Activated CD4-positive, alpha-beta T cell treated with anti-CD3 and anti-CD28 coated beads for 24 hours (primary cell): ENCODE results near the gene SAMD5.

Source experiments
- DNase-seq, 2 donors: peaks; one replicate each; pipeline ENCODE4 v3.0.0-alpha.2; 2020; ENCODE audit warnings: low read depth in 2 of 2

The SAMD5 gene

GRCh38 chr6:147566244-147566898 is 57.9 kb downstream of the SAMD5 start:
- DNase-seq, result no peak

DNA sequence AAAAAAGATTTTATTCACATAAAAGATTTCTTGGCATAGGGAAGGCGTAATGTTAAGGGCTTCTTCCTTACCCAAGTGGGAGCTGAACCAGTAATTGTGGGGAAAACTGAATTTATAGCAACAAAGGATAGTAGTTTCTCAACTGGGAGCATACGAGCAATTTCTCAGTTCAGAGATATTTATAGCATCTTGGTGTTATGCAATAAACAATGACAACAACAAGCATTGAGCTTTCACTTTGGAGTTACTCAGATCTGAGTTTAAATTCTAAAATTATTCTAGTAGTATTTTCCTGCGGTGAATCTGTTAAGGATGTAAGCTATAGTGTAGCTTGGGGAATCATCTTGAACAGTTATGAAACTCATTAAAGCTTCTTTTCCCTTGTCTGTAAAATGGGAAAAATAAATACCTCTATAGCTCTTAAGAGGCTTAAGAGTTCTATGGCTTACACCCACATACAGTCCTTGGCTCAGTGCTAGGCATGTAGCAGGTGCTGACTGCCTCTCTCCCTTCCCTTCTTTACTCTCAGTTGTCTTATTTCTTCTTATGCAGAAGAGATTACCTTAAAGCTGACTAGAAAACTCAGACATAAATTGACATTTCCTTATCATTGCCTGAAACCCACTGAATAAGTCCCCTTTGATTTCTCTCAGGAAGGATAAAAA is 58.8 kb downstream of the SAMD5 start:
- no peak for DNase-seq

GRCh38 chr6:147569788-147570187 is 61.3 kb downstream of the SAMD5 start:
- DNase-seq, result no peak

DNA sequence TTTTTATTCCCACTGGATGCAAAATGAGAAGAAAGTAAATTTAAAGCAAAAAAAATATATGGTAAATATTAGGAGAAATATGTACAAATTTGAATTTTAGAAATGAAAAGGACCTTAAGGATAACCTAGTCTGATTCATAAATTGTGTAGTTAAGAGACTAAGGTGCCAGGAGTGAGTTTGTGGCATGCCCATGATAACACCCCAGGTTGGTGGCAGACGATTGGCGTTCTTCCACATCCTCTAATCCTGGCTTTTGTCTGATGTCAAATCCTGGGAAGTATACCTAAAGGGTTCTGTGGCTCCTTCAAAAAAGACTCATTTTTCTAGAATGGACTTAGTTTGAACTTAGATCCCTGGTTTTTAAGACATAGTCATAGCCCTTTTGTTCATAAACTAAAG is 62.2 kb downstream of the SAMD5 start:
- no peak for DNase-seq

- no peak for DNase-seq
These were observed 69.0 kb downstream of the SAMD5 start for GRCh38 chr6:147577488-147577887.

GRCh38 chr6:147578159-147578558 is 69.7 kb downstream of the SAMD5 start:
- DNase-seq, result no peak

DNA sequence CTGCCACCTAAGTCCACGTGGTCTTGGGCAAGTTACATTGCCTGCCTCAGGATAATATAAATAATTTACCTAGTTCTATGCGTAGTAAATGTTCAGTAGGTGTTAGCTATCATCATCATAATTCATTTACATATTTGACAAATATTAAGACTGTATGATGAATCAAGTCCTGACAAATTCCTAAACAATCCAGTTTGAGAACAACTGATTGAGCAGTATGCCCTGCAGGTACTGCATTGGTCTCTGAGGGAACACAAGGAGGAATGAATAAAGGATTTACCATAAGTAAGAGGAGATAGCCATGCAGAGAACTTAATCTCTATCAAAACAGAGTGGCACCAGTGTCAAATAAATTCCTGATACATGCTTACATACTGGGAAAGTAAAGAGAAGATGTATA is 70.4 kb downstream of the SAMD5 start:
- DNase-seq, result no peak

- no peak for DNase-seq
These were observed 71.2 kb downstream of the SAMD5 start for GRCh38 chr6:147579667-147580066.

GRCh38 chr6:147582991-147583390 is 74.5 kb downstream of the SAMD5 start:
- DNase-seq, result no peak

- DNase-seq, result no peak
These were observed 76.8 kb downstream of the SAMD5 start for GRCh38 chr6:147585256-147585655.

DNA sequence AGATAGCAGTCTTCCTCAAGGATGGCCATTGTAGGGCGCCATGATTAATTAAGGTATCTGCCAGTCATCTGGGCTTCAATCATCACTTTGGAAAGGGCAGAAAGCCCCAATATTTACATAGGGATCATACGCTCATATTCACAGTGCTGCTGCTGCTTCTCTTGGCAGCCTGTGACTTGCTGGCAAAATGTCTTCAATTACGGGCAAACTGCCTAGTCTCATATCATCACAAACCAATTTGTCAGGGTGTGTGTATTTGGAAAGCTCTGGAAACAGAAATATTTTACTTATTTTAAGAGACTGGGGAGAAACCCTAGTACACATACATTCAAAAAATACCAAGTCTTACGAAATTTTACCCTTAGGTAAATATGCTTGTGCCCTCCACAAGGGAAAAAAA is 77.6 kb downstream of the SAMD5 start:
- DNase-seq, result no peak

DNA sequence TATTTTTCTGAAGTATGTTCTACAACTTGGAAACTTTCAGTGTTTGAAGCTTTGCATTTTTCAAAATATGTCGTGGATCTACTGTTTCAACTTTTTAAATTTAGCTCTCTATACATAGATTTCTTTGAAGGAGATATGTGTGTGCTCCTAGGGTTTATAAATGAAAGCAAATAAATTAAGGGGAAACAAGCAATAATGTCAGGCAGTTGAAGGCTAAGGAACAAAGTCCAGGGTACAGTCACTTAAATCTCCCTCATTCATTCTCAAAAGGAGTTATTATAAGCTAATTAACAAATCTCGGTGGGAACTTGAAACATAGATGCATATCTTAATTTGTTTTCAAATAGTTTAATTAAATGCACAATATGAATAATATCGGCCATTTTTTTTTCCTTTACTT is 79.4 kb downstream of the SAMD5 start:
- no peak for DNase-seq

- no peak for DNase-seq
These were observed 80.0 kb downstream of the SAMD5 start for GRCh38 chr6:147588469-147588868.

- no peak for DNase-seq
These were observed 81.3 kb downstream of the SAMD5 start for GRCh38 chr6:147589739-147590250.

- DNase-seq, result no peak
These were observed 87.5 kb downstream of the SAMD5 start for GRCh38 chr6:147595961-147596360.

DNA sequence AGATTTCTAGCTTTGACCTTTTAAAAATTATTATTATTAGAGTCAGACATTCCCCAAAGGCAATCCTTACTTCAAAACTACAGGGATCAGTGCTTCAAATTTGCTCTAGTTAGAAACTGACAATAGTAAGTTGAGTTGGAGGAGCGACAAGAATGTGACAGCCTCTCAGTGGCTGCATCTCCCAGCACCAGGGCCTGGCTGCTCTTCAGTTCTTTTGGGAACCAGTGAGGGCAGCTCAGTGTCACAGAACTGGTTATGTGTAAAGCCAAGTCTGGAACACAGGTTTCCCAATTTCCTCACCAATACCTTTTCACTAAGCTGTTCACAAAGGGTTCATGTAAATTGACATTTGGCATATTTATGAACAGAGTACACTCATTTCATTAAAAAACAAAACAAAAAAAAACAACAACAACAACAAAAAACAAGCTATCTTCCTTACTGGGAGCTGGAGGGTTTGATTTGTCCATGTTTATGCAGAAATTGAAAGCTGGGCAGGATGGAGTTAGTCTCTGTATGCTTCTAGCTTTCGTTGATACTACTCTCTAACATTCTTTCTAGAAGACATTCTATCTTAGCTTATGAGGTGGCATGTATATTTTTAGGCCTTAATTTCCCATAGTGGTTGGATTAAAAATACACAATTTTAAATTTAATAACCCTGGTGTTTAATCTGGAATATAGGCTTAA is 95.0 kb downstream of the SAMD5 start:
- no peak for DNase-seq

DNA sequence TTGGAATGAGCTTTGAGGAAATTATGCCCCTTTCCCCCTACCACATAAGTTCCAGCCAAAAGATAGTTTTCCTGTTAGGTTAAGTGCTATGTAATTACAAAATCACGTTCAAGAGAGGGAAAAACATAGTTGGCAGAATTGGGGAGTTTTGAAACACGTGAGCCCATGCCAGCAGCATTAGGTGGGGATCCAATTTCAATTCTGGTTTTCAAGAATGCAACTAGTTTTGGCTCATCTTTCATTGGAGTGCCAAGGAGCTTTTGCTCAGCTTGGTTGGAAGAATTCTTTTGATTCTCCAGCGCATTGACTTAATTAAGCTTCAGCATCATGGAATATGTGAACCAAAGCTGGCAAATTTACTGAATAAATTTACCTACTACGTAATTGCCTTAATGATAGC is 95.9 kb downstream of the SAMD5 start:
- no peak for DNase-seq

DNA sequence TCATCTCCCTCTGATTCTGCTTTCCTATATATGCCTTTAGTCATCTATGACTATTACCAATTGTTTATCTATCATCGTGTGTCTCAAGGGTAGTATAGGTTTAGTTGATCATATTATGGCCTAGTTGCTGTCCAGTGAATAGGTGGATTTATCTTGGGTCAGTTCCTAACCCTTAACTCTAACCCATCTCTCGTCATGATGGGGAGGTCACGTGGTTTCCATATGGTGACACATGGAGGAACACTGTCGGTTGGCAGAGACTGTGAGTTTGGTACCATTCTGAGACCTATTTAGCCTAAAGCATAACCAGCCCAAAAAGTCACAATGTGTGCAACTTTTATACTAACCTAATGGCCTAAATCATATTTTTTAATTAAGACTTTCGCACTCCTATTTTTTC is 103.5 kb downstream of the SAMD5 start:
- no peak for DNase-seq

DNA sequence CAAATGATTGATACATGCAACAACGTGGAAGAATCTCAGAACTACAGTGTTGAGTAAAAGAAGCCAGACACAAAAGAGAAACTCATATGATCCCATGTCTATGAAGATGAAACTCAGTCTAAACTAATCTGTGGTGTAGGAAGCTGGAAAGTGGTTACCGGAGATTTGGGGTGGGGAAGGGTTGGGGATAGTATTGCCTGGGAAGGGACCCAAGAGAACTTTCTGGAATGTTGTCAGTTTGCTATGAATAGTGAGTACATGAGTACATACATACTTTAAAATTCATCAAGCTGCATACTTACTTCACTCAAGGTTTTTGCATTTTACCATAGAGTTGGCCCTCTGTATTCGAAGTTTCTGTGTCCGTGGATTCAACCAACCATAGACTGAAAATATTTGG is 106.0 kb downstream of the SAMD5 start:
- no peak for DNase-seq

DNA sequence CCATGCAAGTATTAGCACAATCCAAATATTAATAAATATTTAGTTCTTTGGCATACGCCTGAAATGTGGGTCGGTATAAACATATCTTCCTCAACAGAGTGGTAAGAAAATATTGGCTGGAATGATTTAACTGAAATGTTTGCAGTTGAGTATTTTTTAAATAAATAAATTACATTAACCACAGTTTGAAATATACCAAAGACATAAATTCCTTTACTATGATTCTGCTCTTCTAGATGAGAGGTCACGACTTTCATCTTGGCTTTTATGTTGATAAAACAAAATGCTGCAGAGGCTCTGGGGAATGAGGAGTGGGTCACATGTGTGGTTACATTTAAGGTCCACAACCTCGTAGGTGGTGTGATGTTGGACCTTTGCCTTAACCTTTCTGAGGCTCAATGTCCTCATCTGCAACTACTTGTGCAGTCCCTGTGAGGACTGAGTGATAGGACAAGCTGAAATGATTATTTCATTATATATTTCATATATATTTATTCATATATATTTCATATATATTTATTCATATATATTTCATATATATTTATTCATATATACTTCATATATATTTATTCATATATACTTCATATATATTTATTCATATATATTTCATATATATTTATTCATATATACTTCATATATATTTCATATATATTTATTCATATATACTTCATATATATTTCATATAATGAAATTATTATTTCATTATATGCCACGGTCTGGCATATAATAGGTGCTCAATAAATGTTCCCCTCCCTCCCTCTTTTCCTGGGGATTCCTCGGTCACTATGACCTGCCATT is 107.4 kb downstream of the SAMD5 start:
- no peak for DNase-seq

- no peak for DNase-seq
These were observed 108.9 kb downstream of the SAMD5 start for GRCh38 chr6:147617366-147617765.

- DNase-seq, result no peak
These were observed 110.0 kb downstream of the SAMD5 start for GRCh38 chr6:147618457-147618856.
